H1 (cell line): ENCODE results near the gene EPB41L4A. TPM values are rescaled to one million over a fixed set of nuclear protein-coding genes. Genes with fewer than 3 reads are reported as not detected.

Source experiments
- BCL11A ChIP-seq, 2 experiments: IDR thresholded peaks; one replicate each; pipeline ENCODE4 v1.6.1; 2011; ENCODE audit warnings: low read depth in 2 of 2, low read length in 2 of 2, mild to moderate bottlenecking in 2 of 2
- polyA plus RNA-seq, 7 experiments: library from polyadenylated mRNA; depleted of rRNA in 3 of 7; stranded (reverse) in 5 of 7; unstranded in 2 of 7; fragments of >200 nt in 5 of 7; fragments of 200-250 nt in 2 of 7; gene quantifications; 1 replicate in 5 of 7; 2 replicates in 1 of 7; 4 replicates in 1 of 7; pipeline versions ENCODE4 v1.2.1 to v1.2.3, GENCODE V29; 2011 to 2013; ENCODE audit warnings: missing spikeins in 2 of 7, mixed read lengths in 2 of 7
- total RNA-seq: library from RNA; stranded (reverse); fragmentation: NEBNext Ultra II Directional; extraction: Animal tissue kit (Norgen Biotek cat#: 25700); gene quantifications from 2 replicates; pipeline ENCODE4 v1.2.1, GENCODE V29; 2021

Gene EPB41L4A
- total and polyA plus RNA-seq, 2 of the 8 experiments (the other 6 are each of a cell fraction or from before 2014, with no cell fraction given), result 1.6 to 4.6 TPM

DNA sequence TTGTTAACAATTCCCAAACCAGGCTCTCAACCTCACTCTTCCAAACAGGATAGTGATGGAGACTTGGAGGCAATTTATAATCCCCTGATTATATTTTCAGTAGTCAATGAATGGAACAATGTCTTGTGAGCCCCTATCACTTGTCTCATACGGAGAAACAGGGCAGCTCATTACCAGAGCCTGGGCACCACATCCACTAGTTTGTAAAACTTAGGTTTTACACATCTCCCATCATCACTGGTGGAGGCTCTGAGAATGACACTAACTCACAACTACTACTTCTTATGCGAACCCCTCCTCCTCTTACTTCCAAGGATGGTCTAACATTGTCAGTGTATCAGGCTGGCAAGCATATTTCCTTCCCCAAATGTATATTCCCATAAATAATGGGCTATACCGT lies 253.7 kb downstream of the EPB41L4A start (continued):
- TF ChIP-seq BCL11A (IDR thresholded peaks at IDR 0.05; ENCODE audit: low read depth in 2 of 2, low read length in 2 of 2), result no peak
